Dedifferentiated amniotic fluid mesenchymal stem cell (primary cell): ENCODE results near the gene RIPOR3.

Experiments used
- DNase-seq: peaks from one replicate; pipeline ENCODE4 v3.0.0-alpha.2; 2016; ENCODE audit errors: extremely low spot score

Gene RIPOR3, protein sequence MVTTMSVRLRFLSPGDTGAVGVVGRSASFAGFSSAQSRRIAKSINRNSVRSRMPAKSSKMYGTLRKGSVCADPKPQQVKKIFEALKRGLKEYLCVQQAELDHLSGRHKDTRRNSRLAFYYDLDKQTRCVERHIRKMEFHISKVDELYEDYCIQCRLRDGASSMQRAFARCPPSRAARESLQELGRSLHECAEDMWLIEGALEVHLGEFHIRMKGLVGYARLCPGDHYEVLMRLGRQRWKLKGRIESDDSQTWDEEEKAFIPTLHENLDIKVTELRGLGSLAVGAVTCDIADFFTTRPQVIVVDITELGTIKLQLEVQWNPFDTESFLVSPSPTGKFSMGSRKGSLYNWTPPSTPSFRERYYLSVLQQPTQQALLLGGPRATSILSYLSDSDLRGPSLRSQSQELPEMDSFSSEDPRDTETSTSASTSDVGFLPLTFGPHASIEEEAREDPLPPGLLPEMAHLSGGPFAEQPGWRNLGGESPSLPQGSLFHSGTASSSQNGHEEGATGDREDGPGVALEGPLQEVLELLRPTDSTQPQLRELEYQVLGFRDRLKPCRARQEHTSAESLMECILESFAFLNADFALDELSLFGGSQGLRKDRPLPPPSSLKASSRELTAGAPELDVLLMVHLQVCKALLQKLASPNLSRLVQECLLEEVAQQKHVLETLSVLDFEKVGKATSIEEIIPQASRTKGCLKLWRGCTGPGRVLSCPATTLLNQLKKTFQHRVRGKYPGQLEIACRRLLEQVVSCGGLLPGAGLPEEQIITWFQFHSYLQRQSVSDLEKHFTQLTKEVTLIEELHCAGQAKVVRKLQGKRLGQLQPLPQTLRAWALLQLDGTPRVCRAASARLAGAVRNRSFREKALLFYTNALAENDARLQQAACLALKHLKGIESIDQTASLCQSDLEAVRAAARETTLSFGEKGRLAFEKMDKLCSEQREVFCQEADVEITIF

GRCh38 chr20:50690650-50691572, at the start of gene RIPOR3:
Gene RIPOR3 (minus strand): TSS chr20:50691542. CDS start chr20:50691128, 414 bp downstream.
- DNase-seq, result no peak

DNA sequence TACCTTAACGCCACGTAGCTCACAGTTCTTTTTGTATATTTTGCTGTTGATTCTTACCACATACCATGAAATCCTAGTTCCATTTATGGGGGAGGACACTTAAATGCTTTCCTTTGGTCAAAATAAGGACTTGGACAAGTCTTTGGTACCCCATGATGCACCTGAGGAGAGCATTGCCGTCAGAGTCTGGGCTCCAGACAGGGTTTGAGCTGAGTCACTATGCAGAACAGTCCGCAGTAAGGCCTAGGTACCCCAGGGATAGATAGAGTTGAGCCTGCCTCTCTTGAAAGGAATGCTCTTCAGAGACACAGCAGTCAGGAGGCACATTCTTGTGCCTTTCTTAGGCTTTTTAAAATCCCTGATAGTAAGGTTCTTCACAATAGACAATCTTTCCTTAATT, 46.0 kb upstream of the RIPOR3 start:
- DNase-seq, result no peak

DNA sequence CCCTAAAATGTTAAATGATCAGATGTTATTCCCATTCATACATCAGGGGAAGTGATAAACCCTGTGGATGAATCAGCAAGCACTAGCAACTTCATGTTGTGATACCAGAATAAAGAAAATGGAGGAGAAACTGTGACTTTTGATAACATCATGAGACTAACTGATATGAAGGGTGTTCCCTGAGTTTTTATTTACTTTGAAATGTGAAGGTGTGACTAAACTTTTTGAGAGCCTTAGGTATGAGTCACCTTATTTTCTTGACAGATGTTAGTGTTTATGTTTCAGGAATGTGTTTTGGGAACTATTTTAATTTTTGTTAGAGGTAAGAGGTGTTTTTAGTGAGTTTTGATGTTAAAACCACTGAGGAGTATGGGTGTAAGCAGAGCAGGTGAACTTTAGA, 44.5 kb upstream of the RIPOR3 start:
- DNase-seq, result no peak

GRCh38 chr20:50734730-50735679, 43.7 kb upstream of the RIPOR3 start:
- DNase-seq, result no peak

- DNase-seq, result no peak
Observed at GRCh38 chr20:50733644-50734349, 42.5 kb upstream of the RIPOR3 start.

- no peak for DNase-seq
Observed at GRCh38 chr20:50731930-50732690, 40.8 kb upstream of the RIPOR3 start.

DNA sequence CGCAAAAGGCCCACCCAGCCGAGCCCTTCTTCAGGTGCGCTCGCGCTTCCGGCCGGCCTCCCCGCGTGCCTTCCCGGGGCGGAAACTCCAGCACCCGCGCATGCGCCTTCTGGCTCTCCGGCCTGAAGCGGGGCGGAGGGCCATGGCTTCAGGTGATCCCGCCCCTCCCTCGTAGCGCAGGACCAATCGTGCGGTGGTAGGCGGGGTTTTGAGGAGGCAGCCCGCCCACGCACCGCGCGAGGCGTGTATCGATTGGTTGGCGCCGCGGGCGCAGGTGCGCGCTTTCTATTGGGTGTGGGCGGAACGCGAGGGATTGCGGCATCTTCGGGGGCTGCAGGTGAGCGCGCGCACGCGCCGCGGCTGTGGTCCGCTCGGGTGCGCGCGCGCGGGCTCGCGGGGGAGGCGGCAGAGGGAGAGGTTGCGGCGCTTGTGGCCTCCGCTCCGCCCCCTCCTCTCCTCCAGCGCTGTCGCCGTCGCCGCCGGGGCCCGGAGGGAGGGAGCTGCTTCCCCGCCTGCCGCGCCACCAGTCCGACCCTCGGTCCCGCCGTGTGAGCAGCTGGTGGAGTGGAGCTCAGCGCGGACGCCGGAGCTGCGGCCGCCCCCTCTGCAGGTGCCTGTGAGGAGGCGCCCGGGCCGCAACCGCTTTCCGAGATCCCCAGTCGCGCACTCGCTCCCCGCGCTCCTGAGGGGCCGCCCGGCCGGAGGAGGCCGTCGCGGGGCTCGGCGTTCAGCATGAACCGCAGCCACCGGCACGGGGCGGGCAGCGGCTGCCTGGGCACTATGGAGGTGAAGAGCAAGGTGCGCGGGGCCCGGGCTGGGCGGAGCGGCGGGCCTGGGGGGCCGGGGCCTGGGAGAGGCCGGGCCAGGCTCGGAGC, 40.0 kb upstream of the RIPOR3 start, which contains the start of gene PARD6B:
PARD6B (plus strand) TSS at position 526 of the 875 bp plus-strand sequence; CDS start at position 733, 207 bp downstream.
- peak; percentile 77 for DNase-seq

GRCh38 chr20:50730765-50731054, 39.4 kb upstream of the RIPOR3 start:
- no peak for DNase-seq

- DNase-seq, result no peak
Observed at GRCh38 chr20:50729901-50730764, 38.8 kb upstream of the RIPOR3 start.

DNA sequence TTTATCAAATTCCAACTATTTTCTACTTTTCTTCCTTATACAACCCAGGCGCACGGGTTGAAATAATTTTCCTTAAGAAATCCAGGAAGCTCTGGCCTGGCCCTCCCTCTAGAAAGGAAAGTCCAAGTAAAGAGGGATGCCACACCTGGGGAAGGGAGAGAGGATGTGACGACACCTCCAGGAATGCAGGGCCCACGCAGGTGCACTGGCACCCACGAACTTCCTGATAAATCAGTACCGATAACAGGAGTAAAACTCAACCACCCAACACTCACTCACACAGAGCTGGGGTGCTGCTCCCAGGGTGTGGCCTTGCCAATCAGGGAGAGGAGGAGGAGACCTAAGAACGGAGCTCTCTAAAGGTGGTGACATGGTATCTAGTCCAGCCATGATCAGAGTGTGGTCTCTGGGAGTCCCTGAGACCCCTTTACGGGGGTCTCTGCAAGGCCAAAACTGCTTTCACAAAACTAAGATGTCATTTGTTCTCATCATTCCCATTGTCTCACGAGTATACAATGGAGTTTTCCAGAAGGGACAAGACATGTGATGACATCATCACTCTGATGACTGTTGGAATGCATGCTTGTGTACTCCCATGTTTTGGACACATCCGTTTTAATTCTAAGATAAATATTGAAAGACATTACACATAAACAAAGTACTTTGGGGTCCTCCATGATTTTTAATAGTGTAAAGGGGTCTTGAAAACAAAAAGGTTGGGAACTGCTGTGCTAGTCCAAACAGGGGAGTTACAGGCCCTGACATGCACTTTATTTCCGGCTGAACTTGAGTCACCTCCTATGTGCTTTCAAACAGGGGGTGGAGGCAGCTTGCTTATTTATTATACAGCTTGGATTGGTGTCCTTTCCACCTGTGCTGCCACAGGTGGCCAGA, 37.9 kb upstream of the RIPOR3 start:
- no peak for DNase-seq

- no peak for DNase-seq
Observed at GRCh38 chr20:50728486-50728980, 37.2 kb upstream of the RIPOR3 start.

DNA sequence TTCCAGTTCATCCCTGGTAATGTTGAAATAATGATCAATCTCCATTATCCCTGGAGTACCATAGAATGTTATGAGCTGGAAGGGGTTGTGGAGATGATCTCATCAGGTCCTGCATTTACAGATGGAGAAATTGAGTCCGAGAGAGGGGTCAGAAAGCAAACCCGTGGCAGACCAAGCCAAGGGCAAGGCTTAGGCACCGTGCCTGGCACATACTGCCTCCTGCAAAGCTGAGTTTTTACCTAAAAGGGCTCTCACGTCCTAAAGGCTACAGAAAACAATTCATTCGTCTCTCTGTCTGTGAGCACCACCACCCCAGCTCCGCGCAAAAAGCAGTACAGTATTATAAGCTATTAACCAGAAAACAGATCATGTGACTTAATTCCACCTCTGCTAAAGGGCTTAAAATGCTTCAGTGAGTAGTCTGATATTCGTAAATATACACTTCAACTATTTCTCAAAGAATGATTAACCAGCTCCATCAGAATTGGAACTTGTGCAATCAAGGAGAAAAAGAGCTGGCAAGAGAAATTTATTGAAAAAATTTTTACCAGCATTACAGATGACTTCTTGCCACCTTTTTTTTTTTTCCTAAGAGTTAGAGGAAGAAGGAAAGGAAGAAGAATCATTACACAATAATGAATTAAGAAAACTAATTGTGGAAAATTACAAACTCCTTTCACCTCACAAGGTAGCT, 36.6 kb upstream of the RIPOR3 start:
- no peak for DNase-seq

GRCh38 chr20:50726955-50727791, 35.8 kb upstream of the RIPOR3 start:
- DNase-seq, result no peak

GRCh38 chr20:50725724-50726005, 34.3 kb upstream of the RIPOR3 start:
- no peak for DNase-seq
